ENCODE results near the gene BATF3.

DNA sequence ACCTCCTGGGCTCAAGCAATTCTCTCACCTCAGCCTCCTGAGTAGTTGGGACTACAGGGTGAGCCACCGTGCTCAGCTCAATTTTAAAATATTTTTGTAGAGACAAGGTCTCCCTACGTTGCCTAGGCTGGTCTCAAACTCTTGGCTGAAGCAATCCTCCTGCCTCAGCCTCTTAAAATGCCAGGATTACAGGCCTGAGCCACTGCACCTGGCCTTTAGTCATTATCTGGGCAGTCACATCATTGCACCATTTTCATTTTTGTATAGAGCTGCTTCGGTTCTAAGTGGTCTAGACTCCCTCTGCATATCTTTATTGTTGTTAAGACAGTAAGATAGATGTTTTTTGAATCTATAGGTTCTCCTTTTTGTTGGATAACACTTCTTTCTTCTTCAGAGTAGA is 51.2 kb downstream of the BATF3 start:
- TF ChIP-seq, protein P1, sequence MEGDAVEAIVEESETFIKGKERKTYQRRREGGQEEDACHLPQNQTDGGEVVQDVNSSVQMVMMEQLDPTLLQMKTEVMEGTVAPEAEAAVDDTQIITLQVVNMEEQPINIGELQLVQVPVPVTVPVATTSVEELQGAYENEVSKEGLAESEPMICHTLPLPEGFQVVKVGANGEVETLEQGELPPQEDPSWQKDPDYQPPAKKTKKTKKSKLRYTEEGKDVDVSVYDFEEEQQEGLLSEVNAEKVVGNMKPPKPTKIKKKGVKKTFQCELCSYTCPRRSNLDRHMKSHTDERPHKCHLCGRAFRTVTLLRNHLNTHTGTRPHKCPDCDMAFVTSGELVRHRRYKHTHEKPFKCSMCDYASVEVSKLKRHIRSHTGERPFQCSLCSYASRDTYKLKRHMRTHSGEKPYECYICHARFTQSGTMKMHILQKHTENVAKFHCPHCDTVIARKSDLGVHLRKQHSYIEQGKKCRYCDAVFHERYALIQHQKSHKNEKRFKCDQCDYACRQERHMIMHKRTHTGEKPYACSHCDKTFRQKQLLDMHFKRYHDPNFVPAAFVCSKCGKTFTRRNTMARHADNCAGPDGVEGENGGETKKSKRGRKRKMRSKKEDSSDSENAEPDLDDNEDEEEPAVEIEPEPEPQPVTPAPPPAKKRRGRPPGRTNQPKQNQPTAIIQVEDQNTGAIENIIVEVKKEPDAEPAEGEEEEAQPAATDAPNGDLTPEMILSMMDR (conservative IDR thresholded peaks at IDR 0.05): no peak
- TF ChIP-seq ZFX (IDR thresholded peaks at IDR 0.05): no peak

Measured in C4-2B (cell line).